ENCODE results near the gene SS18.

The SS18 gene

GRCh38 chr18:26071725-26072124 lies 18.7 kb downstream of the SS18 start:
- DNase-seq (ENCODE audit: extremely low read depth, low read depth) = no peak
- no peak for TF ChIP-seq CTCF (IDR thresholded peaks at IDR 0.05; ENCODE audit: low read depth, low read length)

- no peak for DNase-seq (ENCODE audit: extremely low read depth, low read depth)
- TF ChIP-seq CTCF (IDR thresholded peaks at IDR 0.05; ENCODE audit: low read depth, low read length) = no peak
Observed at GRCh38 chr18:26071020-26071419, 19.4 kb downstream of the SS18 start.

- no peak for TF ChIP-seq CTCF (IDR thresholded peaks at IDR 0.05; ENCODE audit: low read depth, low read length)
- DNase-seq (ENCODE audit: extremely low read depth, low read depth) = no peak
Observed at GRCh38 chr18:26059357-26059756, 31.1 kb downstream of the SS18 start.

GRCh38 chr18:26057344-26057773 lies 33.1 kb downstream of the SS18 start:
- DNase-seq (ENCODE audit: extremely low read depth, low read depth) = no peak

GRCh38 chr18:26056291-26056690 lies 34.1 kb downstream of the SS18 start:
- DNase-seq (ENCODE audit: extremely low read depth, low read depth) = no peak
- TF ChIP-seq CTCF (IDR thresholded peaks at IDR 0.05; ENCODE audit: low read depth, low read length) = no peak

More at GRCh38 chr18:26057344-26057773, 33.1 kb downstream of the SS18 start:
- no peak for TF ChIP-seq CTCF (IDR thresholded peaks at IDR 0.05; ENCODE audit: low read depth, low read length)

GRCh38 chr18:26052505-26052904 lies 37.9 kb downstream of the SS18 start:
- DNase-seq (ENCODE audit: extremely low read depth, low read depth) = no peak
- no peak for TF ChIP-seq CTCF (IDR thresholded peaks at IDR 0.05; ENCODE audit: low read depth, low read length)

- DNase-seq (ENCODE audit: extremely low read depth, low read depth) = no peak
- no peak for TF ChIP-seq CTCF (IDR thresholded peaks at IDR 0.05; ENCODE audit: low read depth, low read length)
Observed at GRCh38 chr18:26051843-26052242, 38.6 kb downstream of the SS18 start.
